Astrocyte (in vitro differentiated cells and primary cell): Measurements from ENCODE around the gene LRRC34. TPM values are rescaled to one million over a fixed set of nuclear protein-coding genes. Genes with fewer than 3 reads are reported as not detected.

Source experiments
- DNase-seq: peaks from one replicate; pipeline ENCODE4 v3.0.0-alpha.2; 2010; ENCODE audit warnings: low read depth
- FAIRE-seq: peaks from 2 replicates; lab custom pipeline; 2011; peaks lifted over from hg19 to GRCh38; lab: Jason Lieb, UNC
- H2AFZ ChIP-seq: 2 replicates; pipeline ENCODE4 v1.6.0; 2012; ENCODE audit warnings: low read depth, low read length, inconsistent platforms
- H3K27ac ChIP-seq: 2 replicates; pipeline ENCODE4 v1.5.1; 2011; ENCODE audit warnings: low read depth, low read length, inconsistent platforms
- H3K27me3 ChIP-seq: 2 replicates; pipeline ENCODE4 v1.6.0; 2011; ENCODE audit warnings: low read length, inconsistent platforms; ENCODE audit not compliant: insufficient read depth
- H3K36me3 ChIP-seq: 2 replicates; pipeline ENCODE4 v1.5.1; 2011; ENCODE audit warnings: low read length, inconsistent platforms; ENCODE audit not compliant: insufficient read depth
- H3K4me1 ChIP-seq: 2 replicates; pipeline ENCODE4 v1.5.1; 2011; ENCODE audit warnings: low read length, inconsistent platforms; ENCODE audit not compliant: insufficient read depth
- H3K4me2 ChIP-seq: 2 replicates; pipeline ENCODE4 v1.6.0; 2012; ENCODE audit warnings: low read length, inconsistent platforms
- H3K4me3 ChIP-seq: 2 replicates; pipeline ENCODE4 v1.5.1; 2011; ENCODE audit warnings: low read depth, mild to moderate bottlenecking, low read length, inconsistent platforms; ENCODE audit not compliant: insufficient read depth
- H3K79me2 ChIP-seq: 2 replicates; pipeline ENCODE4 v1.6.0; 2012; ENCODE audit warnings: mild to moderate bottlenecking, low read length, inconsistent platforms; ENCODE audit not compliant: insufficient read depth
- H3K9ac ChIP-seq: 2 replicates; pipeline ENCODE4 v1.6.0; 2012; ENCODE audit warnings: mild to moderate bottlenecking, low read length, inconsistent platforms
- H3K9me3 ChIP-seq: 2 replicates; pipeline ENCODE4 v1.5.1; 2012; ENCODE audit warnings: low read depth, mild to moderate bottlenecking, low read length, inconsistent platforms; ENCODE audit not compliant: insufficient read depth
- H4K20me1 ChIP-seq: 2 replicates; pipeline ENCODE4 v1.6.0; 2012; ENCODE audit warnings: low read length, inconsistent platforms; ENCODE audit not compliant: insufficient read depth
- H3K27ac Mint-ChIP-seq: one replicate; pipeline ENCODE4 v1.8.0; 2021; ENCODE audit warnings: mild to moderate bottlenecking, mixed read lengths; ENCODE audit not compliant: unreplicated experiment
- H3K27me3 Mint-ChIP-seq: one replicate; pipeline ENCODE4 v1.8.0; 2021; ENCODE audit warnings: low read depth, mixed read lengths; ENCODE audit not compliant: unreplicated experiment
- H3K36me3 Mint-ChIP-seq: one replicate; pipeline ENCODE4 v1.8.0; 2021; ENCODE audit warnings: low read depth, mixed read lengths; ENCODE audit not compliant: unreplicated experiment
- H3K4me1 Mint-ChIP-seq: one replicate; pipeline ENCODE4 v1.8.0; 2021; ENCODE audit warnings: low read depth, mixed read lengths; ENCODE audit not compliant: unreplicated experiment
- H3K4me3 Mint-ChIP-seq: one replicate; pipeline ENCODE4 v1.8.0; 2021; ENCODE audit warnings: mild to moderate bottlenecking, moderate library complexity, mixed read lengths; ENCODE audit not compliant: unreplicated experiment
- H3K9me3 Mint-ChIP-seq: one replicate; pipeline ENCODE4 v1.8.0; 2021; ENCODE audit warnings: mild to moderate bottlenecking, mixed read lengths; ENCODE audit not compliant: unreplicated experiment
- EZH2 ChIP-seq: IDR thresholded peaks from 2 replicates; pipeline ENCODE4 v1.6.1; 2012; ENCODE audit warnings: mild to moderate bottlenecking, low read length, inconsistent platforms; ENCODE audit not compliant: insufficient read depth
- total RNA-seq: library from RNA; stranded (reverse); gene quantifications from 2 replicates; pipeline ENCODE4 v1.2.1, GENCODE V29; 2021
- TF ChIP-seq, protein P1 (sequence below): IDR thresholded peaks from 2 replicates; pipeline ENCODE4 v1.5.1; 2011; ENCODE audit warnings: low read depth, mild to moderate bottlenecking, inconsistent platforms, low read length, moderate library complexity; ENCODE audit not compliant: insufficient read depth

LRRC34 gene
- total RNA-seq, 1 donor from 2014 or later, result 1.0 TPM

- DNase-seq, result no peak
- no peak overlapping the region for H3K27ac Mint-ChIP-seq
- no peak overlapping the region for H2AFZ ChIP-seq
- no peak for FAIRE-seq
- H3K27ac ChIP-seq, result no peak overlapping the region
- H3K4me3 ChIP-seq, result no peak overlapping the region
- peaks cover 7% of the 10 kb centered on the region for H3K4me1 ChIP-seq
- no peaks in the 10 kb centered on the region for H3K9me3 ChIP-seq
- H3K4me2 ChIP-seq, result no peak overlapping the region
- no peaks in the 10 kb centered on the region for H3K27me3 ChIP-seq
- no peak overlapping the region for H3K4me3 Mint-ChIP-seq
- no peaks in the 10 kb centered on the region for H4K20me1 ChIP-seq
- peaks cover 8% of the 10 kb centered on the region for H3K4me1 Mint-ChIP-seq
- no peaks in the 10 kb centered on the region for H3K9me3 Mint-ChIP-seq
- H3K79me2 ChIP-seq, result no peaks in the 10 kb centered on the region
- TF ChIP-seq, protein P1, sequence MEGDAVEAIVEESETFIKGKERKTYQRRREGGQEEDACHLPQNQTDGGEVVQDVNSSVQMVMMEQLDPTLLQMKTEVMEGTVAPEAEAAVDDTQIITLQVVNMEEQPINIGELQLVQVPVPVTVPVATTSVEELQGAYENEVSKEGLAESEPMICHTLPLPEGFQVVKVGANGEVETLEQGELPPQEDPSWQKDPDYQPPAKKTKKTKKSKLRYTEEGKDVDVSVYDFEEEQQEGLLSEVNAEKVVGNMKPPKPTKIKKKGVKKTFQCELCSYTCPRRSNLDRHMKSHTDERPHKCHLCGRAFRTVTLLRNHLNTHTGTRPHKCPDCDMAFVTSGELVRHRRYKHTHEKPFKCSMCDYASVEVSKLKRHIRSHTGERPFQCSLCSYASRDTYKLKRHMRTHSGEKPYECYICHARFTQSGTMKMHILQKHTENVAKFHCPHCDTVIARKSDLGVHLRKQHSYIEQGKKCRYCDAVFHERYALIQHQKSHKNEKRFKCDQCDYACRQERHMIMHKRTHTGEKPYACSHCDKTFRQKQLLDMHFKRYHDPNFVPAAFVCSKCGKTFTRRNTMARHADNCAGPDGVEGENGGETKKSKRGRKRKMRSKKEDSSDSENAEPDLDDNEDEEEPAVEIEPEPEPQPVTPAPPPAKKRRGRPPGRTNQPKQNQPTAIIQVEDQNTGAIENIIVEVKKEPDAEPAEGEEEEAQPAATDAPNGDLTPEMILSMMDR, result no peak
- no peak for TF ChIP-seq EZH2
- H3K27me3 Mint-ChIP-seq, result no peaks in the 10 kb centered on the region
- peaks cover 3% of the 10 kb centered on the region for H3K36me3 Mint-ChIP-seq
- H3K36me3 ChIP-seq, result peaks cover 38% of the 10 kb centered on the region
- no peak overlapping the region for H3K9ac ChIP-seq
Measured at GRCh38 chr3:169787791-169788190, 24.9 kb downstream of the LRRC34 start.

DNA sequence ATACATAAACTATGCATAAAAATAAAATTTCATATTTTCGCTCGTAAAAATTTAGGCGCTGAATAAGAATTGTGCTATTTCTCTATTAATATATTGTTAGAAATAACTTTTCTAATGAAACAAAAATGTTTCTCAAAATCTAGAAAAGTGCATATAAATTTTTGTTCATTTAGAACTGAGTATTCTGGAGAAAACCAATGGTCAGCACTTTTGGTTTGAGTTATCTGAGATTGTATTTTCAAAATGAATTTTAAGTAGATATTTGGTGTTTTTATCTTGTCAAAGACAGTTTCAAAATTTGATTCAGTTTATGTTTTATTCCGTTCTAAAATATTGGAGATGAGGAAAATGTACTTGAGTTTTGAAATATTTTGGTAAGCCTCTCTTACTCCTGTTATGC, 25.6 kb downstream of the LRRC34 start:
- TF ChIP-seq EZH2, result no peak
- TF ChIP-seq, protein P1, result no peak
- Mint-ChIP-seq H3K4me1 (peaks cover 8% of the 10 kb centered on the region), H3K4me3 (no peak overlapping the region), H3K27me3 (no peaks in the 10 kb centered on the region), H3K27ac (no peak overlapping the region), H3K9me3 (no peaks in the 10 kb centered on the region), H3K36me3 (peaks cover 2% of the 10 kb centered on the region)
- Histone ChIP-seq H4K20me1 (no peaks in the 10 kb centered on the region), H3K27me3 (no peaks in the 10 kb centered on the region), H3K4me3 (no peak overlapping the region), H3K79me2 (no peaks in the 10 kb centered on the region), H3K4me1 (peaks cover 7% of the 10 kb centered on the region), H3K36me3 (peaks cover 45% of the 10 kb centered on the region), H3K9me3 (no peaks in the 10 kb centered on the region), H2AFZ (no peak overlapping the region), H3K27ac (no peak overlapping the region), H3K4me2 (no peak overlapping the region), H3K9ac (no peak overlapping the region)
- FAIRE-seq, result no peak
- DNase-seq, result no peak

- FAIRE-seq (no peak), DNase-seq (no peak)
- Mint-ChIP-seq H3K27ac (peak overlapping the region; percentile 11), H3K4me1 (no peaks in the 10 kb centered on the region), H3K4me3 (no peak overlapping the region), H3K36me3 (peaks cover 5% of the 10 kb centered on the region), H3K9me3 (no peaks in the 10 kb centered on the region), H3K27me3 (no peaks in the 10 kb centered on the region)
- Histone ChIP-seq H3K9ac (no peak overlapping the region), H3K4me1 (no peaks in the 10 kb centered on the region), H3K9me3 (no peaks in the 10 kb centered on the region), H3K79me2 (peaks cover 46% of the 10 kb centered on the region), H3K36me3 (peaks cover 76% of the 10 kb centered on the region), H3K4me3 (no peak overlapping the region), H2AFZ (no peak overlapping the region), H4K20me1 (peaks cover 36% of the 10 kb centered on the region), H3K27me3 (no peaks in the 10 kb centered on the region), H3K27ac (no peak overlapping the region), H3K4me2 (no peak overlapping the region)
- TF ChIP-seq, protein P1, result no peak
- TF ChIP-seq EZH2, result no peak
Measured at GRCh38 chr3:169781209-169781855, 31.4 kb downstream of the LRRC34 start.
